Measurements from ENCODE around the gene CNTFR.

CNTFR gene

DNA sequence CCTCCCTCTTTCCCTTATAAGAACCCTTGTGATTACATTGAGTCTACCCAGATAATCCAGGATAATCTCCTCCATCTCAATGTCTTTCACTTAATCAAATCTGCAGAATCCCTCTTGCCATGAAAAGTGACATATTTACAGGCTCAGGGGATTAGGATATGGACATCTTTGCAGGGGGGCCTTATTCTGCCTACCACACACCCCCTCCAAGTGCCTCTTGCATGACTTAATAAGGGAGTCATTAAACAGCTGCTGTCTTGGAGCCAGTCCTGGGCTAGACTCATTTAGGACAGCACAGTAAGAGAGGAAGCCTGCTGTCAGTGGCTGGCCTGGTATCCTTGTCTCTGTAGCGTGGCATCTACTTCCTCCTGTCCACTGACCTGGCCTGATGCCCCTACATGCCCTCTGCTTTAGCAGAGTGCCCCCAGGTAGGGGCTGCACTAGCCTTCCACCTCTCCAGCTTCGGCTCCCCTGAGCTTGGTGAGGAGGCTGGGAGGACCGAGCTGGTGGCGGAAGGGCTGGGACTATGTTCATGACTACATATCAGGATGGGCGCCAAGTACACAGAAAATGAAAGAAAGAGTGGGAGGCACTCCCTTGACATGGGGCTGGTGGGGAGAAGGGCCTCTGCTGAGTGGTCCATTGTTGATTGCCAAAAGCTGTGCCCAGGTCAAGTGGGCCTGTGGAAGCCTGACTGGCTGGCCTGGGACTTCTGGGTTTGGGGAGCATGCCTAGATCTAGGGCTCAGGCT is 84.0 kb downstream of the CNTFR start:
- DNase-seq: no peak

DNA sequence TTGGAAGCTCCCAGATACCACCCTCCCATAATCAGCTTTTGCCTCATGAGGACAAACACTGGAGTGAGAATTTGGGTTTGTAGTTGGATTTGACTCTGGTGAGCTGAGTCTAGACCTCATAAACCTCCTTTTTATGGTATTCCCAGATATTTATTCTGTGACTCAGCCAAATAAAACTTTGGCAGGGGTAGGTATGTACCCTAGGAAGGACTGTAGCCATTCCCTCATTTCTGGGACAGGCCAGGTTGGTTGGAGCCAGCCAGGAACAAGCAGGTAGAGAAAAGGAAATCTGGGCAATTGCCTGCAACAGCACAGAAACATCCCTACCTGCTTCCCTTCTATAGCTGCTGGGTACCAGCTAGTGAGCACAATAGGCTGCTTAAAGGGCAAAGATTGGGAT is 86.1 kb downstream of the CNTFR start:
- no peak for DNase-seq

DNA sequence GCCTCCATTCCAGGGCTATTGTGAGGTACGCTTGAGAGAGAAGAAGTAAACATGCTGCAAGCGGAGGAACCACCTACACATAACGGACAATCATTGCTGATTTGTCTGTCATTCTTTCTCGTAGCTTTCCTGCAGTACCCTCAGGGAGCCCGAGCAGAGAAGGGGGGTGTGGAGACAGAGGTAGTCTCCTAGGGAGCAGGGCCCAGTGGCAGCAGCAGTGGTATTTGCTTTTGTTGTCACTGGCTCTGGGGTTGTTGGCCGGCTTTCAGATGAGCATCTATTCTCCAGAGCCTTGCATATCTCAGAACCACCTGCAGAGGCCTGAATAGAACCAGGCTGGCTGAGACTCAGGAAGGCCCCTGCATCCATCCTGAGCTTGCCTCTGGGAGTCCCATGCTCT is 86.6 kb downstream of the CNTFR start:
- no peak for DNase-seq

DNA sequence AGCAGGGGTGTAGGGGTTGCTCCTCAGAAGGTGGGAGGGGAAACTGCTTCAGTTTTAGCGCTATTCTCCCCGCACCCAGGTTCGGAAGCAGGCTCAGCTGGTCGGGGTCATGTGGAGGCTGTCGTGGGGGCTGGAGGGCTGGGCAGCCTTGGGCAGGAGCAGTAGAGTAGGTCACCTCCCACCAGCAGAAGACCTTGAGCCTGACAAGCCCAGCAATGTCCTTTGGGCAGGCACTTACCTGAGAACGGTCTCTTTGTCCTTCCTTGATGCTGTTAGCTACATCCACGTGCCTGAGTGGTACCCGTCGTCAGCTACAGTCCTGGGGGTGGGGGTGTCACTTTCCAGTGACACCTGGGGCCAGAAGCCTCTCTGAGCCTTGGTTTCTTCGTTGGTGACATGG is 87.1 kb downstream of the CNTFR start:
- DNase-seq: no peak

DNA sequence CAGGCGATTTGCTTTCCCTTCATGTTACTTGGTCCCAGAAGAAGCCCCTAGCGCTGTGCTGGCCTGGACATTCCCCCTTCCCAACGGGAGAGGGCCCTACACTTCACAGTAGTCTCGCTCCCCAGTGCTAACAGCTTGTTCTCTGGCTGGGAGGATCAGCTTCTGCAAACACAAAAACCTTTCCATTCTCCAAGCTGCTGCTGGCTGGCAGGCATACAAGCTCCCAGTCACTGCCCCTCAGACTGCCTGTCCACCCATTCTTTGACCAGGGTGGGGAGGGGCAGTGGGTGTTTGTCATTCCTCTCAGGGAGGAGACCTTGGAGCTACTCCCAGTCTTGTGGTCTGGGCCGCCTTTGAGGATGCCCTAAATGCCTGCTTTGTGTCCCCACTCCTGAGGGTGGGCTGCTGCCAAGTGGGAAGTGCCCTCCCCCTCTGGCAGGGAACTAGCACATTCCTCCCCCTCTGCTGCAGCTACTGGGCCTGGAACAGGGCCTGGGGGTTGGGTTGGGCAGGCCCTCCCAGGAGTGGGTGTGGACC is 87.6 kb downstream of the CNTFR start:
- DNase-seq: no peak

Measured in suppressor macrophage treated with lipopolysaccharide for 1 hour (primary cell).